ENCODE measurements around the gene TFPI. TPM values are rescaled to one million over a fixed set of nuclear protein-coding genes. Genes with fewer than 3 reads are reported as not detected.

Gene TFPI
- total RNA-seq, 2 donors from 2014 or later: 63.5 to 86.8 TPM

DNA sequence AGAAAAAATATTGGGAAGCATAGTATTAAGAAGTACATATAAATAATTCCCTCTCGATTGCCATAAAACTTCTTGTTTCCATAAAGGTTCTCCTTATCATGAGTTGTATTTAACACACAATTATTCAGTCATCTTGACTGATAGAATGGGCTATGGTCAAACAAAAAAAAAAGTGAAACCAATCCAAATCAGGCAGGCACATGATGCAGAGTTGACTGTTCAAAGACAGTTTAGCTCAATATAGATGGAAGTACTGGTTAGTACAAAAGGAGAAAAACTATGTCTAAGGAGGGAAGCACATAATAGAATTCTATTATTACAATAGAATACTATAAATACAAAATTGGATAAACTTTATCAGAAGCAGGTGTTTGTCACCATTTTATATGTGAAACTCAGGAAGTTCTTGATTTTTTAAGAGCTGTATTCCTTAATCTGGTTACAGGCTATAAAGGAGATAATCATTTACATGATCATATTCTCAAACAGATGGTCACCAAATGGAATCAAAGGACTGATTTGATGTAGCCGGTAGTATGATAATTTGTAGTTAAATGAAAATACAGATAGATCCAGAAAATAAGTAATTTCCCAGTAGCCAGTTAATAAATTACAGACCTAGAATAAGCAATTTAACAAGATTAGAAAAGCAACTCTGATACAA, 88.0 kb downstream of the TFPI start:
- Histone ChIP-seq H3K27ac (no peak overlapping the region), H3K4me1 (ENCODE audit: control insufficient read depth in 1 of 2, low read depth in 2 of 2) (no peaks in the 10 kb centered on the region), H3K4me3 (no peak overlapping the region), H3K27me3 (replicated peaks; ENCODE audit: insufficient read depth) (no peaks in the 10 kb centered on the region), H3K9me3 (no peaks in the 10 kb centered on the region), H3K36me3 (no peaks in the 10 kb centered on the region)
- DNase-seq (ENCODE audit: low spot score): no peak
- TF ChIP-seq, protein P1, sequence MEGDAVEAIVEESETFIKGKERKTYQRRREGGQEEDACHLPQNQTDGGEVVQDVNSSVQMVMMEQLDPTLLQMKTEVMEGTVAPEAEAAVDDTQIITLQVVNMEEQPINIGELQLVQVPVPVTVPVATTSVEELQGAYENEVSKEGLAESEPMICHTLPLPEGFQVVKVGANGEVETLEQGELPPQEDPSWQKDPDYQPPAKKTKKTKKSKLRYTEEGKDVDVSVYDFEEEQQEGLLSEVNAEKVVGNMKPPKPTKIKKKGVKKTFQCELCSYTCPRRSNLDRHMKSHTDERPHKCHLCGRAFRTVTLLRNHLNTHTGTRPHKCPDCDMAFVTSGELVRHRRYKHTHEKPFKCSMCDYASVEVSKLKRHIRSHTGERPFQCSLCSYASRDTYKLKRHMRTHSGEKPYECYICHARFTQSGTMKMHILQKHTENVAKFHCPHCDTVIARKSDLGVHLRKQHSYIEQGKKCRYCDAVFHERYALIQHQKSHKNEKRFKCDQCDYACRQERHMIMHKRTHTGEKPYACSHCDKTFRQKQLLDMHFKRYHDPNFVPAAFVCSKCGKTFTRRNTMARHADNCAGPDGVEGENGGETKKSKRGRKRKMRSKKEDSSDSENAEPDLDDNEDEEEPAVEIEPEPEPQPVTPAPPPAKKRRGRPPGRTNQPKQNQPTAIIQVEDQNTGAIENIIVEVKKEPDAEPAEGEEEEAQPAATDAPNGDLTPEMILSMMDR (IDR thresholded peaks at IDR 0.05): no peak
- no peak for ATAC-seq (ENCODE audit: insufficient number of reproducible peaks, low FRiP score, low read depth)

DNA sequence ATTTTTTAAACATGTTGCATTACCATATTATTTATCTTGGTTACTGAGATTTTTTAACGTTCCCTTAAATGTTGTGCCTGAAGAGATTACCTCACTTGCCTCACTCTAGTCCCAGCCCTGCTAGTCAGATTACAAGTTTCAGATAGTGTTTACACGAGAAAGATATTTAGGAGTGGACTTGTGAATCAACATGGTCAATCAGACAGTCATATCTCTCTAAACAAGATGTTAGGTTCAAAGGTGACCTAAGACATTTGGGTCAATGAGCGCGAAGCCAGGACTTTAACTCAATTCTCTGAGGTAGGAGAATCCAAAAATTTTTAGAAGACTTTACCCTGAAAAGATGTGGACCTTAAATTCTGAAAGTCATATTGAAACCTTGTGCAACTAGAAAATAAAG, 91.4 kb downstream of the TFPI start:
- Histone ChIP-seq H3K9me3 (no peaks in the 10 kb centered on the region), H3K4me3 (no peak overlapping the region), H3K27ac (no peak overlapping the region), H3K4me1 (ENCODE audit: control insufficient read depth in 1 of 2, low read depth in 2 of 2) (peaks cover 0 to 2% of the 10 kb centered on the region in 2 donors), H3K36me3 (no peaks in the 10 kb centered on the region), H3K27me3 (replicated peaks; ENCODE audit: insufficient read depth) (no peaks in the 10 kb centered on the region)
- TF ChIP-seq, protein P1 (IDR thresholded peaks at IDR 0.05): no peak
- ATAC-seq (ENCODE audit: insufficient number of reproducible peaks, low FRiP score, low read depth) (no peak), DNase-seq (ENCODE audit: low spot score) (no peak)

DNA sequence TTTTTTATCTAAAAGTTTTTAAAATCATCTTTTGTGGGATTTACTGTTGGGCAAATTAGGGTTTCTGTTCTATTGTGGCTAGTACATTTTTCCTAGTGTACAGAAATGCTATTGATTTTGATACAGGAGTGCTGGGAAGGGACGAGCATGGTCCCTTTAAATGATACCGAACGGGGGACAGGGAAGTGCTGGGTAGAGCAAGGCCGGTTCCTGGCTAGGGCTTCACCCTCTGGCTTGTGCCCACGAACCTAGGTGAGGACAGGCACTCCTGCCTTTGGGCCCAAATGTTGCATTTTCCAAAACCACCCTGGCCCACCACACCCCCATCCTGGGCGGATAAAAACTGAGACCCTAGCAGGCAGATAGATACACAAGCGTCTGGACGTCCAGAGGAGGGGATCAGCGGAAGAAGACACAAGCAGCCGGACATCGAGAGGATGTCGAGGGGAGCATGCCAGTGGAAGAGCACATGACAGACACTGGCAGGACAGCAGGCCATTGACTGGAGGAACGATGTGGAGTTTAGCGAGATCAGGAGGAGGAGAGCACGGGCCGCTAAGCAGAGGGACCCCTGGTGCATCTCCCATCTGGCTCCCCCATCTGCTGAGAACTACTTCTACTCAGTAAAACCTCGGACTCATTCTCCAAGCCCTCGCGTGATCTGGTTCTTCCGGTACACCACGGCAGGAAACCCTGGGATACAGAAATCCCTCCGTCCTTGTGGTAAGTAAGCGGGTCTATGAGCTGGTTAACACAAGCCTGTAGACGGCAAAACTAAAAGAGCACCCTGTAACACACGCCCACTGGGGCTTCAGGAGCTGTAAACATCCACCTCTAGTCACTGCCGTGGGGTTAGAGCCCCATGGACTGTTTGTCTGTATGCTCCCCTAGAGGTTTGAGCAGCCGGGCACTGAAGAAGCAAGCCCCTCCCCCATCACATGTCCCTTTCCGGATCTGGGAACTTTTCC, 92.7 kb downstream of the TFPI start:
- peak overlapping the region; percentile 66 for H3K4me3 ChIP-seq
- H3K9me3 ChIP-seq: no peaks in the 10 kb centered on the region
- H3K4me1 ChIP-seq (ENCODE audit: control insufficient read depth in 1 of 2, low read depth in 2 of 2): peaks cover 0 to 2% of the 10 kb centered on the region in 2 donors
- no peak for DNase-seq (ENCODE audit: low spot score)
- no peaks in the 10 kb centered on the region for H3K36me3 ChIP-seq
- peak overlapping the region in 1 of 2 donors; percentile 20 for H3K27ac ChIP-seq
- ATAC-seq (ENCODE audit: insufficient number of reproducible peaks, low FRiP score, low read depth): no peak
- no peaks in the 10 kb centered on the region for H3K27me3 ChIP-seq (replicated peaks; ENCODE audit: insufficient read depth)
- TF ChIP-seq, protein P1 (IDR thresholded peaks at IDR 0.05): no peak

DNA sequence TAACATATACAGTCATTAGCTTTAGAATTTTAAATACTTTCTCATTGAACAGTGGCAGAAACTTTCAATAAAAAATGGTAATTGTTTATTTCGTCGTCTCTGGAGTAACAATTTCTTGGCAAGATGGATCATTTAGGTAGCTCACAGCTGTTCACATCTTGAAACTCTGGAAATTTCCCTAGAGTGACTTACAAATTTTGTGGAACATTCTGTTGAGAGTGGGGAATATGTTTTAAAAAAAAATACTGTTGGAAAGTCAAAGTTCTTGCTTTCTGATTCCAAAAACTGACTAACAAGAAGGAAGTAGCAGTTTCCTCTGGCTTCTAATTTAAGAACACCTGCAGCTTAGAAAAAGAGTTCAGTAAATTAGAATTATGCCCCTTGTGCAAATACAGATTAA, 95.0 kb downstream of the TFPI start:
- TF ChIP-seq, protein P1 (IDR thresholded peaks at IDR 0.05): no peak
- H3K27me3 ChIP-seq (replicated peaks; ENCODE audit: insufficient read depth): no peaks in the 10 kb centered on the region
- no peak for ATAC-seq (ENCODE audit: insufficient number of reproducible peaks, low FRiP score, low read depth)
- no peaks in the 10 kb centered on the region for H3K9me3 ChIP-seq
- H3K4me3 ChIP-seq: no peak overlapping the region
- H3K4me1 ChIP-seq (ENCODE audit: control insufficient read depth in 1 of 2, low read depth in 2 of 2): peaks cover 0 to 2% of the 10 kb centered on the region in 2 donors
- H3K36me3 ChIP-seq: no peaks in the 10 kb centered on the region
- DNase-seq (ENCODE audit: low spot score): no peak
- no peak overlapping the region for H3K27ac ChIP-seq

DNA sequence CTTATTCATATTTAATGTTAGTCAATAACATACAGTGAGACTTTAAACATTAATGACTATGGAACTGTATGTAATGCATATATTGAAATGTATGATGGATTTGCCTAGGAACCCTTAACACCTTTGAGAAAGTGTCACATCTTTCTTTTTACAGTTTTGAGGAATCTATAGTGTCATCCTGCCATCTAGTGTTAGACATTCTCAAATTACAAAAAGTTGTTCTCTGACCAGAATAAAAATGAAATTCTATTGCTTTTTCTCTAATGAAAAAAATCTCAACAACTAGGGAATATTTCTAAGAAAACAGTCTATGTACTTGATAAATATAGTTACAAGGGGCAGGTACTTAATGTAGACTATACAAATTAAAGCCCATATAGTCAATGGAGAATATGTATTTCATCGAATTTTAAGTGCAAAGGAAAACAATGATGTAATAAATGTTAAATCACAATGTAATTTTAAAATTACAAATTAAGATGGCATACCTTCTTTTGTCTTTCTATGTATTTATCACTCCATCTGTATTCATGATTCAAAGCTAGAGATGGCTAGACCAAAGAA, 101.1 kb downstream of the TFPI start:
- TF ChIP-seq, protein P1 (IDR thresholded peaks at IDR 0.05): peak; percentile 45
- Histone ChIP-seq H3K4me1 (ENCODE audit: control insufficient read depth in 1 of 2, low read depth in 2 of 2) (no peaks in the 10 kb centered on the region), H3K27me3 (replicated peaks; ENCODE audit: insufficient read depth) (no peaks in the 10 kb centered on the region), H3K36me3 (no peaks in the 10 kb centered on the region), H3K9me3 (no peaks in the 10 kb centered on the region), H3K27ac (no peak overlapping the region), H3K4me3 (no peak overlapping the region)
- DNase-seq (ENCODE audit: low spot score) (no peak), ATAC-seq (ENCODE audit: insufficient number of reproducible peaks, low FRiP score, low read depth) (peak; percentile 49)
